Measurements from ENCODE around the gene PTGDS.

PTGDS gene

DNA sequence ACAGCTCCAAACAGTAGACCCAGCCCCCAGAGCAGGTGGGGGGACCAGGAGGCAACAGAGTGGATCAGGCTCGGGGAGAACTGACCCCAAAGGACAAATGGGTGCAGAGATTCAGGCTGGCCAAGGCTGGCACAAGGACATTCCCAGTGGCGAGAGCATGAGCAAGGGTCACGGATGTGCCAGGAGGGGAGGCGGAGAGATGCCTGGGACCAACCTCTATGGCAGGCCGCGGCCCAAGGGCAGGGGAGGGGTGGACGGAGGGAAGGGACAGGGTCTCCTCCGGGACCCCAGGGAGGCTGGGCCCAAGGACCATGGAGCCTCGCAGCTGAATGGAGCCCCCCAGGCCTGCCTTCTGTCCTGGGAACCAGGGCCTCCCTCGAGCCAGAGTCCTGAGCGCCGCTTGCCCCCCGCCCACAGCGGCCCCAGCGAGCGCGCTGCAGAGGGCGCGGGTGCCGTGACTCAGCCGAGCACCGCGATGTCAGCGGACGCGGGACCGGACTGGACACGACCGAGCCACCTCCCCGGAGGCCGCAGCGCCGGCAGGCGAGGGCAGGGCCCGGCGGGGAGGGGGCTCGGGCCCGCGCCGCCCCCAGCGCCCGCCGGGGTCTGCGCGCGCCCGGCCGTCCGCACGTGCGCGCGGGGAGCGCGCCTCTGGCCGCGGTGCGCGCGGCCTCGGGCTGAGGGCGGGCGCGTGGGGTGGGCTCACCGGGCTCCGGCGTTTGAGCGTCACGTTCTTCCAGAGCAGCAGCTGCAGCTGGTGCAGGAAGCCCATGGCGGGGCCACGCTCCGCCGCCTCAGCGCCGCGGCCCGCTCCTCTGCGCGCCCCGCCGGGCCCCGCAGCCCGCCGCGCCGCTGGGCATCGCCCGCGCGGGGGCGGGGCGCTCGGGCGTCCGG, 50.3 kb downstream of the PTGDS start, which contains the start of gene ABCA2:
Gene ABCA2, minus strand, starts transcription at position 869 of the 894 bp plus-strand sequence. Its CDS starts 97 bp downstream, at position 772.
- peak within 1 kb of the TSS; percentile 91 for H3K4me2 ChIP-seq (ENCODE audit: low read length)
- peak within 1 kb of the TSS; percentile 71 for H3K4me3 ChIP-seq (ENCODE audit: low read length)
- H3K4me1 ChIP-seq (ENCODE audit: control insufficient read depth, insufficient read depth, low read length) = peaks cover 49% of the 10 kb centered on the region
- peaks cover 6% of the 10 kb centered on the region for H3K27me3 ChIP-seq (ENCODE audit: control insufficient read depth, insufficient read depth, low read length)
- peak within 1 kb of the TSS; percentile 49 for H3K9ac ChIP-seq (ENCODE audit: low read depth, low read length)
- H3K9me3 ChIP-seq (replicated peaks; ENCODE audit: low read length) = no peaks in the 10 kb centered on the region
- H3K36me3 ChIP-seq (ENCODE audit: insufficient read depth, low read length) = no peaks in the 10 kb centered on the region

DNA sequence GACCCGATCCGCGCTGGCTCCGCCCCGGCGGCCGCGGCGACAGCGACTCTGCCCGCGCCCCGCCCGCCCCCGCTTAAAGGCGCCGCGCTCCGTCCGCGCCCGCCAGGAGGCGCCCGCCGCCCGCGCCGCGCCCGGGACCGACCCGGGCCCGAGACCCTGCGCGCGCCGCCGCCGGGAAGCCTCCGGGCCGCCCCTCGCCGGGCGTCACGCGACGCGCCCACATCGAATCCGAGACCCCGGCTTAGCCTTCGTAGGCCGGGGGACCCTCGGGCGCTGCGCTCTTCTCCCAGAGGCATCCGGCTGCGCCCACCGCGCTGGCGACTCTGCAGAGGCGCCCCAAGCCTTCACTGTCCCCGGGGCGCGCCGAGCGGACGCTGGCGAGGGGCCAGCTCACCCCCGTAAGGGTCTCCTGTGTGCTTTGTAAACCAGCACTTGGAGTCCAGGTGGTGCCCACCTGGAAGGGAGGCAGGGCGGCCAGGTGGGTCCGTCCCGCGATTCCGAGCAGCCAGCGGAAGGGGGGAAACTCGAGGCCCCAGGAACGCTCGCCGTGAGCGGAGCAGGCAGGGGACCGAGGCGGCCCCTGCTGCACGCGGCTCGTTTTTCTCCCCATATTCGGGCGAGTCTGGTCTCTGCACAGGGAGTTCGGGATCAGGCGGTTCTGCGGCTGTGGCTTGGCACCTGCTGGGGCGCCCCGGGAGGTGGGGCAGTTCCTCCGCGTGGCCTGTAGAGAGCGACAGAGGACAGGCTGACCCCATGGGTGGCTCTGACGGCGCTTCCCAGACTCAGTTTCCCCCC, 51.2 kb downstream of the PTGDS start:
- Histone ChIP-seq H3K9me3 (replicated peaks; ENCODE audit: low read length) (no peaks in the 10 kb centered on the region), H3K4me1 (ENCODE audit: control insufficient read depth, insufficient read depth, low read length) (peaks cover 42% of the 10 kb centered on the region), H3K9ac (ENCODE audit: low read depth, low read length) (peak overlapping the region; percentile 34), H3K4me2 (ENCODE audit: low read length) (peak overlapping the region; percentile 91), H3K27me3 (ENCODE audit: control insufficient read depth, insufficient read depth, low read length) (peaks cover 9% of the 10 kb centered on the region), H3K36me3 (ENCODE audit: insufficient read depth, low read length) (no peaks in the 10 kb centered on the region), H3K4me3 (ENCODE audit: low read length) (peak overlapping the region; percentile 71)

DNA sequence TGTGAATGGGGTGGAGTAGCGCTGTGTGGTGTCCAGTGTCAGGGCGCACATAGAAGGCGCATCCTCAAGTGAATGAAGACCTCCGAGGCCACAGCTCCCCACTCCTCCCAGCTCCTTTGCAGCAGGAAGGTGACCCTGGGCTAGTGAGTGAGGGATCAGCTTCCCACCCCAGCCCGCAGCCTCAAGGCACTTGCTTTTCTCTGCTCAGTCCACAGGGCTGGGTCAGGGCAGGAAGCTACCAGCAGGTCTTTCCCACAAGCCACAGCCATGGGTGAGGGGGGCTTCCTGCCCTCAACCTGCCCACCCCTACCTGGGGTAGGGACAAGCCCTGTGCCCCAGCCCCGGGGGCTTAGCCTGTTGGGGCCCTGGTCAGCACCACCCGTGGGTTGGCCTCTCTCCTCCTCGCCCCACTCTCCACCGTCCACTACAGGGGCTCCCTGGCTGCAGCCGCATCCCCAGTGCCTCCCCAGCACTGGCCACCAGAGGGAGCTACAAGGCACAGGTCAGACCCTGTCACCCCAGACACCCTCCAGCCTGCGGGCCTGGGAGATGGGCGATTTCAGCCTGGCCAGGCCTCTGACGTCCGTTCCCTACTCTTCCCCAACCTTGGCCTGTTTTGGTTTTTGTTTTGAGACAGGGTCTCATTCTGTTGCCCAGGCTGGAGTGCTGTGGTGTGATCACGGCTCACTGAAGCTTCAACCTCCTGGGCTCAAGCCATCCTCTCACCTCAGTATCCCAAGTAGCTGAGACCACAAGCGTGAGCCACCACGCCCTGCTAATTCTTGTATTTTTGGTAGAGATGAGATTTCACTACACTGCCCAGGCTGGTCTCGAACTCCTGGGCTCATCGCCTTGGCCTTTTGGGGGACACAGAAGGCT, 52.0 kb downstream of the PTGDS start:
- Histone ChIP-seq H3K9ac (ENCODE audit: low read depth, low read length) (no peak overlapping the region), H3K4me2 (ENCODE audit: low read length) (peak overlapping the region; percentile 91), H3K9me3 (replicated peaks; ENCODE audit: low read length) (no peaks in the 10 kb centered on the region), H3K4me1 (ENCODE audit: control insufficient read depth, insufficient read depth, low read length) (peaks cover 39% of the 10 kb centered on the region), H3K36me3 (ENCODE audit: insufficient read depth, low read length) (no peaks in the 10 kb centered on the region), H3K27me3 (ENCODE audit: control insufficient read depth, insufficient read depth, low read length) (peaks cover 9% of the 10 kb centered on the region), H3K4me3 (ENCODE audit: low read length) (no peak overlapping the region)

DNA sequence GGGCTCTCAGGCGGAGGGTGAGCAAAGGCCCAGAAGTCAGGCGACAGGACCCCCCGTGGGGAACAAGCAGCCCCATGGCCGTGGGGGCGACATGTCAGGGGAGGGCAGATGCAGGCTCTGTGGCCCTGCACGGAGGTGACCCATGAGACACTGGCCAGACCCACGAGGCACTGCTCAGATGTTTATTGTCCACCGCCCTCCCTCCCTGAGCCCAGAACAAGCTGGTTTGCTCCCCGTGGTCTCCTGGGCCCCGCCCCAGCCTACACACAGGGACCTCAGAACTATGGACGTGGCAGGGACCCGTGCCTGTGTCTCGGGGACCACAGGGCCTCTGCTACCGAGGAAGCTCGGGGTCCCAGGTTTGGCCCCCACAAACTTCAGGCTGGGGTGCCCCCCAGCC, 52.7 kb downstream of the PTGDS start:
- H3K9me3 ChIP-seq (replicated peaks; ENCODE audit: low read length) = no peaks in the 10 kb centered on the region
- peaks cover 46% of the 10 kb centered on the region for H3K4me1 ChIP-seq (ENCODE audit: control insufficient read depth, insufficient read depth, low read length)
- H3K4me2 ChIP-seq (ENCODE audit: low read length) = no peak overlapping the region
- no peak overlapping the region for H3K4me3 ChIP-seq (ENCODE audit: low read length)
- H3K36me3 ChIP-seq (ENCODE audit: insufficient read depth, low read length) = no peaks in the 10 kb centered on the region
- peaks cover 9% of the 10 kb centered on the region for H3K27me3 ChIP-seq (ENCODE audit: control insufficient read depth, insufficient read depth, low read length)
- H3K9ac ChIP-seq (ENCODE audit: low read depth, low read length) = no peak overlapping the region

DNA sequence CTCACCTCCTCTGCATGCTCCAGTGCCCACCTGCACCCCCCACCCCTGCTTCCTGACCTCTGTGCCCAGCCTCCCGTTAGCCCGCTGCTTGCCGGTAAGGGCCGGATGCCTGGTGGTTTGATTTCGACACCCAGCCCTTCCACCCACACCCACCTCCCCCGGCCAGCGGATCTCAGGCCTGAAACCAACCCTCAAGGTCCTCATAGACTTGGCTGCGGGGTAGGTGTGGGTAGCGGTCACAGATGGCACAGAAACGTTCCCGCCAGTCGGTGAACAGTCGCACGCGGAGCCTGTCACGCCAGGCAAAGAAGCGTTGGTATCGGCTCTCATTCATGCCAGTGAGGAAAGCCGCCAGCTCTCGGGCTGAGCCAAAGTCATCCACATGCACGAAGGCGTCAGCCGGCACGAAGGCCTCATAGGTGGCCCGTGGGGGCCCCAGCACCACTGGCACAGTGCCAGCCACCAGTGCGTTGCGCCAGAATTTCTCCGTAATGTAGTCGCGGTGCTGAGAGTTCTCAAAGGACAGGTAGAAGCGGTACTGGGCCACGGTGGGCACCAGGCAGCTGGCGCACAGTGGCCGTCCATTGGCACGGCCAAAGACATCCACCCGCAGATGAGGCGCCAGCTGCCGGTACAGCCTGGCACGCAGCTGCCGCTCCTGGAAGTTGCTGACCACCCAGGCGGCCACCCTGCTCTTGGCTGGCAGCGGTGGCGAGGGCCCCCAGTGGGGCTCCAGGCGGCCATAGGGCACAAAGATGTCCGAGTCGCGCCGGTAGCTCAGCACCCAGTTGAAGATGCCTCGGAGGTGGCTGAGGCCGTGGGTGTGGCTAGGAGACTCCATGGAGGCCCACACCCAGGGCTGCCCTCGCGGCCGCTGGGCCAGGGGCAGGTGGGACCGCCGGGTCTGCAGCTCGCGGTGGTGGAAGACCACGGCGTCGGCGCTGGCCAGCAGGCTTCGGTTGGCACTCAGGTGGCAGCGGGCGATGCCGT, 53.5 kb downstream of the PTGDS start:
- Histone ChIP-seq H3K9ac (ENCODE audit: low read depth, low read length) (no peak overlapping the region), H3K4me1 (ENCODE audit: control insufficient read depth, insufficient read depth, low read length) (peaks cover 39% of the 10 kb centered on the region), H3K36me3 (ENCODE audit: insufficient read depth, low read length) (no peaks in the 10 kb centered on the region), H3K4me3 (ENCODE audit: low read length) (no peak overlapping the region), H3K9me3 (replicated peaks; ENCODE audit: low read length) (no peaks in the 10 kb centered on the region), H3K4me2 (ENCODE audit: low read length) (no peak overlapping the region), H3K27me3 (ENCODE audit: control insufficient read depth, insufficient read depth, low read length) (peaks cover 9% of the 10 kb centered on the region)
